Endodermal cell (in vitro differentiated cells): Measurements from ENCODE around the gene RAB18. TPM values are rescaled to one million over a fixed set of nuclear protein-coding genes. Genes with fewer than 3 reads are reported as not detected.

Source experiments
- DNase-seq: peaks from one replicate; pipeline ENCODE4 v3.0.0-alpha.2; 2017
- H3K27ac ChIP-seq: 2 replicates; pipeline ENCODE4 v1.5.1; 2013; ENCODE audit warnings: mild to moderate bottlenecking, low read depth, low read length, moderate library complexity
- H3K27me3 ChIP-seq: 2 replicates; pipeline ENCODE4 v1.6.1; 2013; ENCODE audit warnings: mild to moderate bottlenecking, low read length, moderate library complexity; ENCODE audit not compliant: insufficient read depth, control insufficient read depth, poor library complexity, severe bottlenecking
- H3K36me3 ChIP-seq: 2 replicates; pipeline ENCODE4 v1.7.0; 2013; ENCODE audit warnings: mild to moderate bottlenecking, low read length, moderate library complexity; ENCODE audit not compliant: control insufficient read depth, insufficient read depth
- H3K4me1 ChIP-seq: one replicate; pipeline ENCODE4 v1.7.0; 2013; ENCODE audit warnings: low read length; ENCODE audit not compliant: control insufficient read depth, insufficient read depth
- H3K4me3 ChIP-seq: 2 replicates; pipeline ENCODE4 v1.5.1; 2013; ENCODE audit warnings: mild to moderate bottlenecking, low read length, moderate library complexity
- H3K9ac ChIP-seq: 2 replicates; pipeline ENCODE4 v1.6.1; 2013; ENCODE audit warnings: mild to moderate bottlenecking, low read length, moderate library complexity; ENCODE audit not compliant: poor library complexity, severe bottlenecking; ENCODE audit errors: extremely low read depth
- H3K9me3 ChIP-seq: 2 replicates; pipeline ENCODE4 v1.6.1; 2013; ENCODE audit warnings: mild to moderate bottlenecking, low read length, moderate library complexity; ENCODE audit not compliant: control insufficient read depth
- H3K27ac Mint-ChIP-seq: 2 replicates; pipeline ENCODE4 v1.8.0; 2020; ENCODE audit warnings: mixed read lengths
- H3K27me3 Mint-ChIP-seq: 2 replicates; pipeline ENCODE4 v1.8.0; 2021; ENCODE audit warnings: mild to moderate bottlenecking, mixed read lengths; ENCODE audit not compliant: insufficient read depth
- H3K36me3 Mint-ChIP-seq: 2 replicates; pipeline ENCODE4 v1.8.0; 2020; ENCODE audit warnings: low read depth, mixed read lengths
- H3K4me1 Mint-ChIP-seq: 2 replicates; pipeline ENCODE4 v1.8.0; 2020; ENCODE audit warnings: mixed read lengths
- H3K4me3 Mint-ChIP-seq: 2 replicates; pipeline ENCODE4 v1.8.0; 2020; ENCODE audit warnings: mild to moderate bottlenecking, moderate library complexity, mixed read lengths
- H3K9me3 Mint-ChIP-seq: 2 replicates; pipeline ENCODE4 v1.8.0; 2020; ENCODE audit warnings: mild to moderate bottlenecking, mixed read lengths
- WGBS, 2 experiments: methylation state at CpG; one replicate each; pipeline versions ENCODE4 v1.1.5 to v1.1.7; 2013; ENCODE audit warnings: missing lambda C conversion rate in 2 of 2, mixed read lengths in 1 of 2; ENCODE audit not compliant: insufficient coverage in 1 of 2, insufficient read length in 1 of 2; 5-methylcytosine and 5-hydroxymethylcytosine counted together
- total RNA-seq, 2 donors: library from RNA; stranded (reverse); fragmentation: NEBNext Ultra II Directional in 1 of 2; extraction: Animal tissue kit (Norgen Biotek cat#: 25700) in 1 of 2; gene quantifications; 2 replicates in 1 of 2; 3 replicates in 1 of 2; pipeline ENCODE4 v1.2.1, GENCODE V29; 2021
- TF ChIP-seq, protein P1 (sequence below): fragments of 200-600 bp; sonication (generic); conservative IDR thresholded peaks from 2 replicates; pipeline ENCODE4 v1.5.0; 2021; ENCODE audit warnings: antibody characterized with exemption, mild to moderate bottlenecking

RAB18 gene
- total RNA-seq, 2 donors from 2014 or later: 122 to 150 TPM

DNA sequence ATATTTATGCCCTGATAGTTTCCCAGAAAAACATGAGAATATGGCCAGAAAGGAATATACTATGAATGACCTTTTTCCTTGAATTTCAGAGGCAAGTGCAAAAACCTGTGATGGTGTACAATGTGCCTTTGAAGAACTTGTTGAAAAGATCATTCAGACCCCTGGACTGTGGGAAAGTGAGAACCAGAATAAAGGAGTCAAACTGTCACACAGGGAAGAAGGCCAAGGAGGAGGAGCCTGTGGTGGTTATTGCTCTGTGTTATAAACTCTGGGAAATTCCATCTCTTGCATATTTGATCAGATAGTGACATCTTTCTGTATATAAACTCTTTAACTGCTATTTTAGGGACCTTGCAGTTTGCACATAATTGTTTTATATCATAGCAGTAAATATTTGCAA is 33.7 kb downstream of the RAB18 start:
- Histone ChIP-seq H3K9ac (no peak overlapping the region), H3K9me3 (peaks cover 13% of the 10 kb centered on the region), H3K36me3 (peaks cover 85% of the 10 kb centered on the region), H3K4me1 (no peaks in the 10 kb centered on the region), H3K4me3 (no peak overlapping the region), H3K27me3 (no peaks in the 10 kb centered on the region), H3K27ac (peak overlapping the region; percentile 21)
- Mint-ChIP-seq H3K4me3 (no peak overlapping the region), H3K36me3 (peaks cover 26% of the 10 kb centered on the region), H3K27ac (no peak overlapping the region), H3K9me3 (no peaks in the 10 kb centered on the region), H3K4me1 (peaks cover 14% of the 10 kb centered on the region), H3K27me3 (no peaks in the 10 kb centered on the region)
- DNase-seq: no peak
- TF ChIP-seq, protein P1, sequence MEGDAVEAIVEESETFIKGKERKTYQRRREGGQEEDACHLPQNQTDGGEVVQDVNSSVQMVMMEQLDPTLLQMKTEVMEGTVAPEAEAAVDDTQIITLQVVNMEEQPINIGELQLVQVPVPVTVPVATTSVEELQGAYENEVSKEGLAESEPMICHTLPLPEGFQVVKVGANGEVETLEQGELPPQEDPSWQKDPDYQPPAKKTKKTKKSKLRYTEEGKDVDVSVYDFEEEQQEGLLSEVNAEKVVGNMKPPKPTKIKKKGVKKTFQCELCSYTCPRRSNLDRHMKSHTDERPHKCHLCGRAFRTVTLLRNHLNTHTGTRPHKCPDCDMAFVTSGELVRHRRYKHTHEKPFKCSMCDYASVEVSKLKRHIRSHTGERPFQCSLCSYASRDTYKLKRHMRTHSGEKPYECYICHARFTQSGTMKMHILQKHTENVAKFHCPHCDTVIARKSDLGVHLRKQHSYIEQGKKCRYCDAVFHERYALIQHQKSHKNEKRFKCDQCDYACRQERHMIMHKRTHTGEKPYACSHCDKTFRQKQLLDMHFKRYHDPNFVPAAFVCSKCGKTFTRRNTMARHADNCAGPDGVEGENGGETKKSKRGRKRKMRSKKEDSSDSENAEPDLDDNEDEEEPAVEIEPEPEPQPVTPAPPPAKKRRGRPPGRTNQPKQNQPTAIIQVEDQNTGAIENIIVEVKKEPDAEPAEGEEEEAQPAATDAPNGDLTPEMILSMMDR: no peak

DNA sequence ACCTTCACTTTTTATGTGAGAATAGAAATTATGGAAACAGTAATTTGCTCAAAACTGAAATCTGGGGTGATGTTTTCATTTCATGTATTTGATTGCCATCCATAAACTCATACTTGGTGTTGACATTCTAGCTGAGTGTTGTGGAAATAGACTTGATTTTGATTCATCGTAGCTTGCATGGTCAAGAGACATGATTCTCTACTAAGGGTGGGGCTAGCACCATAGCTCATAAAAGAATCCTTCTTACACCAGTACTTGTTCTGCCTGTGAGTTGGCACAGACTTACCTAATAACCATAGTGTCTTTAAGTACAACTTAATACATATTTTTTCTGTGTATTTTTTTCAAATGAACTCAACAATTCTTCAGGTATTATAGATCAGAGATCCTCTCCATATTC is 36.6 kb downstream of the RAB18 start:
- H3K9me3 ChIP-seq: no peaks in the 10 kb centered on the region
- H3K4me1 ChIP-seq: no peaks in the 10 kb centered on the region
- H3K36me3 ChIP-seq: peaks cover 79% of the 10 kb centered on the region
- TF ChIP-seq, protein P1: no peak
- H3K4me3 ChIP-seq: no peak overlapping the region
- H3K27me3 Mint-ChIP-seq: no peaks in the 10 kb centered on the region
- H3K9ac ChIP-seq: no peak overlapping the region
- peaks cover 35% of the 10 kb centered on the region for H3K36me3 Mint-ChIP-seq
- no peak overlapping the region for H3K4me3 Mint-ChIP-seq
- peaks cover 16% of the 10 kb centered on the region for H3K4me1 Mint-ChIP-seq
- H3K27ac Mint-ChIP-seq: no peak overlapping the region
- H3K27me3 ChIP-seq: no peaks in the 10 kb centered on the region
- no peak for DNase-seq
- 100% methylated on average over 1 of the region's 1 CpG; no CpG with 5 or more reads in 1 of the 2 experiments for WGBS, 2 experiments
- no peak overlapping the region for H3K27ac ChIP-seq
- H3K9me3 Mint-ChIP-seq: no peaks in the 10 kb centered on the region

- H3K27ac ChIP-seq: no peak overlapping the region
- peaks cover 16% of the 10 kb centered on the region for H3K4me1 Mint-ChIP-seq
- no peak overlapping the region for H3K9ac ChIP-seq
- H3K4me3 ChIP-seq: no peak overlapping the region
- no peaks in the 10 kb centered on the region for H3K27me3 Mint-ChIP-seq
- no peaks in the 10 kb centered on the region for H3K9me3 Mint-ChIP-seq
- TF ChIP-seq, protein P1: no peak
- H3K36me3 Mint-ChIP-seq: peaks cover 41% of the 10 kb centered on the region
- no peak overlapping the region for H3K27ac Mint-ChIP-seq
- WGBS, 2 experiments: 80% methylated on average over 1 to 5 of the region's 8 CpGs
- peaks cover 74% of the 10 kb centered on the region for H3K36me3 ChIP-seq
- no peak for DNase-seq
- H3K9me3 ChIP-seq: no peaks in the 10 kb centered on the region
- H3K4me3 Mint-ChIP-seq: no peak overlapping the region
- no peaks in the 10 kb centered on the region for H3K4me1 ChIP-seq
- no peaks in the 10 kb centered on the region for H3K27me3 ChIP-seq
Measured at GRCh38 chr10:27541796-27542729, 38.0 kb downstream of the RAB18 start.
